Stimulated activated CD4-positive, alpha-beta T cell treated with anti-CD3 and anti-CD28 coated beads, Interleukin-15, amount 100 ng/mL, for 24 hours (primary cell): Measurements from ENCODE around the gene TTC7B.

ENCODE experiments used
- DNase-seq: peaks from one replicate; pipeline ENCODE4 v3.0.0-alpha.2; 2020

The TTC7B gene

DNA sequence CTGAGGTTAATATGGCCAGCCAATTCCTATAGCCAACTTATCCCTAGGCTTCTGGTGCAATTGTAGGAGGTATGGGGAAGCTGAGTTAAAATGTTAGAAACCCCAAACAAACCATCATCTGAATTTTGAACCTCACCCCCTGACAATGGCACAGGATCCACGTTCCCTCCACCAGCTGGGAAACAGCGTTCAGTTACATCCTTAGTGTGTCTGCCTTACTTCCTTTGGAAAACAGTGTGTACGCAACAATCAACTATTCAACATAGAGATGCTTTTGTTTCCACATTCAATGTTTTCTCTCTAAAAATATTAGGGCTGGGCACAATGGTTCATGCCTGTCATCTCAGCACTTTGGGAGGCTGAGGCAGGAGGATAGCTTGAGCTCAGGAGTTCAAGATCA, 203.4 kb downstream of the TTC7B start:
- DNase-seq = no peak

DNA sequence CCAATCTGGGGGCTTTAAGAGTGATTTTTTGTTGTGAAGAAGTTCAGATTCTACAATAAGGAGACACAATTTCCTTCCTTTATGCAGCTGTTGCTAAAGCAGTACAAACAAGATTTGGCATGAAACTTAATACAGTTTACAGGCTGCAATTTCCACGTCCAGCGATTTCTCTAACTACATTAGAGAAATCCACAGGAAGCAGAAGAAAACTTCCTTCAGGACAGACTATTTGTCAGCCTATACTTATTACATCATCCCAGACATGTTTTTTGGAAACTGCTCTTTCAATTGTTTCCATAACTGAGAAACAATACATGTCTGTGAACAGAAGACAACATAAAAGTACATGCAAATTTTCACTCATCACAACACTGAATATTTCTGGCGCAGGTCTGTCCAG, 204.3 kb downstream of the TTC7B start:
- no peak for DNase-seq

GRCh38 chr14:90611501-90611900, 204.7 kb downstream of the TTC7B start:
- DNase-seq = no peak

DNA sequence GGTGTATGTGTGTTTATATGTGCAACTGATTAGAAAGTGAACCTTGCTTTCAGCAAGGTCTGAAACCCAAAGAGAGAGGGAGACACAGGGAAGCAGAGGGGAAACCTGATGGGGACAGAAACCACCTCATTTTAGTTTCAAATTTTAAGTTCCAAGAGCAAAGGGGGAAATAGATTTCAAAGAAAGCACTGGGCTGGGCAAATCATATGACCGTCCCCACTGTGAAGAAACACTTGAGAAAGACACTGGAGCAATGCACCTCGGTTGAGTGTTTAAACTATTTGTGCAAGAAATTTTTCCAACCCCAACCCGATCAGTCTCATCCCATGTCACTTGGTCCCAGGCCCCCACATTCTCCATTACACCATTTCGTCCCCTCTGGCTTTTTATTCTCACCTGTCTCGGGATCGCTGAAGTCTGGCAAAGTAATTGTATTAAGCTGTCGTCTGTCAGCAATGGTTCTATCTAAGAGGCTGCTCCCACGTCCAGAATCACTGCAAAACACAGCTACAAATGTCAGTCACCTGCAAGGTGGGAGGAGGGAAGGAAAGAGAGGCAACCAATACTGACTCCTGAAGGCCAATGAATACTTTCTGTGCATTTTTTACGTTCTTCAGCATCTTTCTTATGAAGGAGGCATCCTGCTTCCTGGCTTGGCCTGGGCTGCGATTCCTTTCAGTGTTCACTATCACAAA, 205.7 kb downstream of the TTC7B start:
- DNase-seq = no peak

DNA sequence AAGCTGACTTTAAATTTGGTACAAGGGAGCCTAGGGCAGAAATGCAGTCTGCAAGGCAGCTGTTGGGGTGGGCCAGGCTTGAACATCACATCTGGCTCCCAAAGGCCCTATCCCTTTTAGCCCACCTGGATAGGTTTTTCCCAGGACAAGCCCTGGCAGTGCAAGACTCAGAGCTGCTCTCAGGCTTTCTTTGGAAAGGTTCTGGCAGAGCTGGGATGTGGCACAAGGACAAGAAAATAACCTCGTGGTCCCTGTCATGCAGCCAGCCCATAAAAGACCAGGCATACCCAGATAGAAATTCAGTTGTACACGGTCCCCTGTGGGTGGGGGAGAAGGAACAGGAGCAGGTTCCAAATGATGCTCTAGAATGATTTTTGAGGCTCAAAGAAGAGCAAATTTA, 206.9 kb downstream of the TTC7B start:
- no peak for DNase-seq

GRCh38 chr14:90608929-90609341, 207.3 kb downstream of the TTC7B start:
- no peak for DNase-seq

GRCh38 chr14:90608281-90608680, 207.9 kb downstream of the TTC7B start:
- DNase-seq = peak; percentile 3

- no peak for DNase-seq
Observed at GRCh38 chr14:90607141-90607540, 209.1 kb downstream of the TTC7B start.

DNA sequence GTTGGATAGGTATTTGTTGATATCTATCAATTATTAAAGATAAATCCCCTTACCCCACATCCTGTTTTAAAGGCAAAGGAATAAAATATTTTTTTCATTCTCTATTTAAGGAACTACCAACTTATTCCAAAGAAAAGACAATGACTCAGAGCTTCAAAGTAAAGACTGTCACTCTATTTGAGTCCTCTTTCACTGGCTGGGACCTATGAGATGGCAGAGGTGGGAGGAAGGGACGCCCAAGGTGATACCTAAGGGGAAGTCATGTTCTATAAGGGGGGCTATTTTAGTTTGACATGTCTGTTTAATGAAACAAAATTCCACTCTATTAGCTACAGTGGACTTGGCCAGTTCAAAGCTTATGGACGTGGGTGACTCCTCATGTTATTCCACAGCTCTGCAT, 209.8 kb downstream of the TTC7B start:
- DNase-seq = no peak

DNA sequence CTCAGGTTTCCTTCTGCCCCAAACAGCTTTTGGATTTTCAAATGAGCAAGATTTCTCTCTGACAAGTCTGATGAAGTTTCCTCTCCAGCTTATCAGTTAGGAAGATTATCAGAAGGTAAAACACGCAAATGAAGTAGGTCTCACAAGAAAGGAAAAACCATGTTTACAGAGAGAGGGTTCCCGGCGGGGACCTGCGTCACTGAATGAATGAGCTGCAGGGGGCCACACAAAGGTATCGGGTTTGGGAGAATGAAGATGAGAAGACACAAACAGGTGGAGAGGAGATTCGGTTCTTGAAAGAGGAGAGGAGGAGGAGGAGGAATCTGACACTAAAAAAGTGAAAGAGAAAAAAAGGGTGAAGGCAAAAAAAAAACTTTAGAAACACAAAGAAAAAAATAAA, 210.8 kb downstream of the TTC7B start:
- DNase-seq = no peak

- no peak for DNase-seq
Observed at GRCh38 chr14:90604356-90604755, 211.9 kb downstream of the TTC7B start.

GRCh38 chr14:90603841-90604240, 212.4 kb downstream of the TTC7B start:
- DNase-seq = no peak

DNA sequence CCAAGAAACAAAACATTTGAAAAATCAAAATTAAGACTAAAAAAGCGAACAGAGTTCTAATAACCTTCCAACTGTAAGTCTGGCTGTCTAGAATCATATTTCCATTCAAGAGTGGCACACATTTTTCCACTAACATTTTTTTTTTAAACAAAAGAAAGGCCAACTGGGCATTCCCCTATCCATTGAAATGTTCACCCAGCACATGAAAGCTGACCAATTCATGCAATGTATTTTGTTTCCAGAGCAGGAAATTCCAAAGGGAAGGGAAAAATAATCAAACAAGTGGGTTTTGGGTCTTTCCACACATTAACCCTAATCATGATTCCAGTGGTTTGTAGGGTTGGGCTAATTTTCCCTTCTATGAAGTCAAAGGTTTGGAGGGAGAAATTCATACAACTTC, 212.9 kb downstream of the TTC7B start:
- no peak for DNase-seq

DNA sequence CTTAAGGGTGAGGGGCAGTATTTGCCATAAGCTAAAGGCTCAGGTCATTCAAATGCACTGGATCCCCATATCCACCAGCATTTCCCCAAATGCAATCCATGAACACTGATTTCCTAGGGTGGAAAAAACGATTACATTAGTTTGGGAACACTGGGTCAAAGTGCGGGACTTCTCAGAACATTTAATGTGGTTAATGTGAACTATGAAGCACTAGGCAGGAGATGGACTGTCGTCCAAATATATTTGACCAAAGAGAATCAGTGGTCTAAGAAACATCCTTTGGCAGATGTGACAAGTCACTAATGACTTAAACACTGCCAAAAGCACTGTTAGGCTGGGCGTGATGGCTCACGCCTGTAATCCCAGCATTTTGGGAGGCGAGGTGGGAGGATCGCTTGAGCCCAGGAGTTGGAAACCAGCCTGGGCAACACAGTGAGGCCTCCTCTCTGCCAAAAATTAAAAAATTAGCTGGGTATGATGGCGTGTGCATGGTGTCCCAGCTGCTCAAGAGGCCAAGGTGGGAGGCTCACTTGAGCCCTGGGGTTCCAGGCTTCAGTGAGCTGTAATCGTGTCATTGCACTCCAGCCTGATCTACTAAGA, 214.0 kb downstream of the TTC7B start:
- DNase-seq = no peak

GRCh38 chr14:90601563-90601962, 214.7 kb downstream of the TTC7B start:
- DNase-seq = no peak

- no peak for DNase-seq
Observed at GRCh38 chr14:90600619-90601018, 215.6 kb downstream of the TTC7B start.

GRCh38 chr14:90599748-90600507, 216.3 kb downstream of the TTC7B start:
- no peak for DNase-seq

DNA sequence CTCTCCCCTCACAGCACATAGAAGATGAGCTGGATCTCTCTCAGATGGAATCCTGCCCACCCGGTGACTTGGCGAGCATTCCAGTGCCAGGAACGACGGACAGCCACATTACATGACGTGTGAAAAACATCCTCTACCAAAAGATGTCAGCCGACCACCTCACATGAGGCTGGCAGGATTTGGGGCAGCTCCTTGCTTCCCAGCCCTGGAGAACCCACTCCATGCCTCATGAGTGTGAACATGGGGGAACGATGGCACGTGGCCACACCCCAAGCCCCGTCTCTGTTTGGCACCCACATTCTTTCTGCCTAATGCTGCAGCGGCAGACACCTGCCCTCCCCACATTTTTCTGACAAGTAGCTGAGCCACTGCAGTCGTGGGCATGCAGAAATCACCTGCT, 216.9 kb downstream of the TTC7B start:
- no peak for DNase-seq

DNA sequence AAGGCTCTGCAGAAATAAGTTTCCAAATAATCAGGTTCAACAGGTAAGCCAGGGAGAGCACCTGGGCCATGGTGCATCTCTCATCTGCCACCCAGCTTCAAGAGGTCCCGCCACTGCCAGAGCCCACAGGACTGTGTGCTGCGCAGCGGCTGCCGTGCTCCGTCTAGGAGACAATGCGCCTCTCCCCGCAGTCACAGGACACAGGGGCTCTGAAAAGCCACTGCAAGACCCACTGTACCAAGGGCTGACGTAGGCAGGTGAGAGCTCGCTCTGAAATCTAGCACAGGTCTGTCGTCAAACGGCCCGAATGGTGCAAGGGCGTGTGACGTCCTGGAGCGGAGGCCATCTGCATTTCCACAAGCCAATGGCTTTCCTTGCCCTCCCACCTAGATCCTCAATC, 218.3 kb downstream of the TTC7B start:
- no peak for DNase-seq

GRCh38 chr14:90596733-90597132, 219.5 kb downstream of the TTC7B start:
- no peak for DNase-seq

DNA sequence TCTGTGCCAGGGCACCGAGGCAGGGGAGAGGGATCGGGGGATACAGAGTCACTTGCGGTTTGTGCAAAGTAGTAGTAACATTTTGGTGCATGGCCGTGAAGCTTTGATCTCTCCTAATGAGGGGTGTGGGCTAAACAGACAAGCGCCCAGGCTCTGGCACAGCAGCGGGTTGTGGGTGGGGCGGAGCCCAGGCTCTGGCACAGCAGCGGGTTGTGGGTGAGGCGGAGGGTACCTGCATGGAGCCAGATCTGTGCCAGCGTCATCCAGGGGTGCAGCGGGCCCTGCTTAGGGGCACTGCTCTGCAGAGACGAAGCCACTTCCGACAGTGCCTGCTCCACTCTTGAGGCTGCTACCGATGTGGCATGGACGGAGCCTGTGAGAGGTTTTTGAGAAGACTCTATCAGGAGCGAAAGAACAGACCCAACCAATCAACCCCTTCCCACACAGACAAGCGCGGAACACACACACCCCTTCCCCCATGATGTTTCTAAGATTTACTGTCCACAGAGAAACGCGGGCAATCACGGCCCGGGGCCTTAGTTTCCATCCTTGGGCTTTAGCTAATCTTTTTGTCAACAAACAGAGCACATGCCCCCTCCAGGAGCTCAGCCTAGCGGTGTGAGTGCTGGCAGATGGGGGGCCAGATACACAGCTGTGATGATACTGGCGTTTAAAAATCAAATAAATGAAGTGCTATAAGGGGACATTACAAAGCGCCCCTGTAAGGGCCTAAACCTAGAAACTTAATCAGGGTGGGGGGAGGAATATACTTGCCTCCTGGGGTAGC, 222.8 kb downstream of the TTC7B start:
- no peak for DNase-seq

DNA sequence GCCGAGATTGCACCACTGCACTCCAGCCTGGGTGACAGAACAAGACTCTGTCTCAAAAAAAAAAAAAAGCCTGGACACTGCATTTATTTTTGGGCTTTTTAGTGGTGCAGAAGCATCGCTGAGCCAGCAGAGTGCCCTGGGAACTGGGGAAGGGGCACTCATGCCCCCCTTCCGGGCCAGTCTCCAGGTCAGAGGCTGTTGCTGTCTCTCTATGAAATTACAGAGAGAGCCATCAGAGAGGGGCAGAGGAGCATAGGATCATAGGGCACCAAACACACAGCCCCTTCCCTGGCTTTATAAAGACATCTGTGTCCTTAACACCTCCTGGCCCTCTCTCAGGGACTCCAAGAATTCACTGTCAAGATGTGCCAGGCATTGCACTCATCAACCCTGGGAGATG, 223.6 kb downstream of the TTC7B start:
- no peak for DNase-seq

DNA sequence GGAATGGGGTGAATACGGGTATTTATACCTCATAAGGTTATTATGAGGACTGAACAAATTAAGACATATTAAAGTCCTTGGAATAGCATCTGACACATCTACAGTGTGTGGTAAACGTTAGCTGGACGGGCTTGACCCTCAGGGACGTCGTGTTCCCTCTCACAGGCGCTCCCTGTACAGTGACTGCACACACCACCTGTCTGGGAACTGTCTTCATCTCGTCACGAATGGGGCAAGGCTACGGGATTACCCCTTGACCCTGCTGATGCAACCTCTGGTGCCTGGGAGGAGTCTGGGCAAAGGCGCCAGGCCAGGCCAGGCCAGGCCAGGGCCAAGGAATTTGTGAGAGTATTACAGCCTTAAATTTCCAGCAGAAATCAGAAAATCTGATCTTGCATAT, 228.3 kb downstream of the TTC7B start:
- DNase-seq = no peak
